HFF-Myc (cell line): ENCODE data around the gene TLL2.

Source experiments
- DNase-seq: peaks from one replicate; pipeline ENCODE4 v3.0.0-alpha.2; 2011; ENCODE audit warnings: low read depth; ENCODE audit errors: extremely low read depth
- H3K4me3 ChIP-seq: replicated peaks from 2 replicates; pipeline ENCODE4 v1.5.1; 2011; ENCODE audit warnings: low read depth, mild to moderate bottlenecking, control low read depth, low read length
- CTCF ChIP-seq: IDR thresholded peaks from 2 replicates; pipeline ENCODE4 v1.5.1; 2012; ENCODE audit warnings: mild to moderate bottlenecking, low read depth, low read length, control low read depth; ENCODE audit errors: missing control alignments

The TLL2 gene

GRCh38 chr10:96410296-96410695 is 103.4 kb downstream of the TLL2 start:
- no peak for DNase-seq
- TF ChIP-seq CTCF, result no peak
- H3K4me3 ChIP-seq, result no peak overlapping the region

GRCh38 chr10:96408201-96408600 is 105.5 kb downstream of the TLL2 start:
- no peak for DNase-seq
- no peak for TF ChIP-seq CTCF
- H3K4me3 ChIP-seq, result no peak overlapping the region

GRCh38 chr10:96407560-96408069 is 106.1 kb downstream of the TLL2 start:
- no peak for TF ChIP-seq CTCF
- DNase-seq, result no peak
- H3K4me3 ChIP-seq, result no peak overlapping the region

- DNase-seq, result no peak
- no peak for TF ChIP-seq CTCF
- H3K4me3 ChIP-seq, result no peak overlapping the region
Observed at GRCh38 chr10:96406091-96406490, 107.6 kb downstream of the TLL2 start.

- no peak for TF ChIP-seq CTCF
- DNase-seq, result no peak
Observed at GRCh38 chr10:96402417-96403305, 111.1 kb downstream of the TLL2 start.

GRCh38 chr10:96401036-96401435 is 112.7 kb downstream of the TLL2 start:
- no peak overlapping the region for H3K4me3 ChIP-seq
- DNase-seq, result no peak
- TF ChIP-seq CTCF, result no peak

More at GRCh38 chr10:96402417-96403305, 111.1 kb downstream of the TLL2 start:
- H3K4me3 ChIP-seq, result no peak overlapping the region
